ENCODE data around the gene ZFP64.

DNA sequence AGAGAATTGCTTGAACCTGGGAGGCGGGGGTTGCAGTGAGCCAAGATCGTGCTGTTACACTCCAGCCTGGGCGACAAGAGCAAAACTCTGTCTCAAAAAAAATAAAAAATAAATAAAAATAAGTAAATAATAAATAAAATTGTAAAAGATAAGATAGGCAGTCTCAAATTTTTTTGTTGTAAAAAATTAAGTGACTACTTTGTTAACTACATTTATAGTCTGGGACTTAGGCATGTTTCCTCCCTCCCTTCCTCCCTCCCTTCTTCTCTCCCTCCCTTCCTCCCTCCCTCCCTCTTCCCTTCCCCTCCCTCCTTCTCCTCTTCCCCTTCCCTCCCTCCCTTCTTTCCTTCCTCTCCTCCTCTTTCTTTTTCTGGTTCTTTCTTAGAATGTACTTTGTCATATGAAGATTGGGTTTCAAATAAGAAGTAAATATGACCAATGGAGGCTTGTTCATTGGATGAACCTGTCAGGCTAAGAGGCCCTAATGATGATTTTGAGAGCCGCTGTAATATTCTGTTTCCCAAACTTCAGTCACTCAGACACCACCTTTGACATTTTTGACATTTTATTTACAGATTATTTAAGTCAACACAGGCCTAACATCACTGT lies 24.2 kb downstream of the ZFP64 start:
- TF ChIP-seq, protein P1, sequence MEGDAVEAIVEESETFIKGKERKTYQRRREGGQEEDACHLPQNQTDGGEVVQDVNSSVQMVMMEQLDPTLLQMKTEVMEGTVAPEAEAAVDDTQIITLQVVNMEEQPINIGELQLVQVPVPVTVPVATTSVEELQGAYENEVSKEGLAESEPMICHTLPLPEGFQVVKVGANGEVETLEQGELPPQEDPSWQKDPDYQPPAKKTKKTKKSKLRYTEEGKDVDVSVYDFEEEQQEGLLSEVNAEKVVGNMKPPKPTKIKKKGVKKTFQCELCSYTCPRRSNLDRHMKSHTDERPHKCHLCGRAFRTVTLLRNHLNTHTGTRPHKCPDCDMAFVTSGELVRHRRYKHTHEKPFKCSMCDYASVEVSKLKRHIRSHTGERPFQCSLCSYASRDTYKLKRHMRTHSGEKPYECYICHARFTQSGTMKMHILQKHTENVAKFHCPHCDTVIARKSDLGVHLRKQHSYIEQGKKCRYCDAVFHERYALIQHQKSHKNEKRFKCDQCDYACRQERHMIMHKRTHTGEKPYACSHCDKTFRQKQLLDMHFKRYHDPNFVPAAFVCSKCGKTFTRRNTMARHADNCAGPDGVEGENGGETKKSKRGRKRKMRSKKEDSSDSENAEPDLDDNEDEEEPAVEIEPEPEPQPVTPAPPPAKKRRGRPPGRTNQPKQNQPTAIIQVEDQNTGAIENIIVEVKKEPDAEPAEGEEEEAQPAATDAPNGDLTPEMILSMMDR (conservative IDR thresholded peaks at IDR 0.05; ENCODE audit: low read length): no peak
- no peak for TF ChIP-seq EZH2phosphoT487 (IDR thresholded peaks at IDR 0.05; ENCODE audit: borderline replicate concordance)
